Measurements from ENCODE around the gene G0S2.

G0S2 gene

DNA sequence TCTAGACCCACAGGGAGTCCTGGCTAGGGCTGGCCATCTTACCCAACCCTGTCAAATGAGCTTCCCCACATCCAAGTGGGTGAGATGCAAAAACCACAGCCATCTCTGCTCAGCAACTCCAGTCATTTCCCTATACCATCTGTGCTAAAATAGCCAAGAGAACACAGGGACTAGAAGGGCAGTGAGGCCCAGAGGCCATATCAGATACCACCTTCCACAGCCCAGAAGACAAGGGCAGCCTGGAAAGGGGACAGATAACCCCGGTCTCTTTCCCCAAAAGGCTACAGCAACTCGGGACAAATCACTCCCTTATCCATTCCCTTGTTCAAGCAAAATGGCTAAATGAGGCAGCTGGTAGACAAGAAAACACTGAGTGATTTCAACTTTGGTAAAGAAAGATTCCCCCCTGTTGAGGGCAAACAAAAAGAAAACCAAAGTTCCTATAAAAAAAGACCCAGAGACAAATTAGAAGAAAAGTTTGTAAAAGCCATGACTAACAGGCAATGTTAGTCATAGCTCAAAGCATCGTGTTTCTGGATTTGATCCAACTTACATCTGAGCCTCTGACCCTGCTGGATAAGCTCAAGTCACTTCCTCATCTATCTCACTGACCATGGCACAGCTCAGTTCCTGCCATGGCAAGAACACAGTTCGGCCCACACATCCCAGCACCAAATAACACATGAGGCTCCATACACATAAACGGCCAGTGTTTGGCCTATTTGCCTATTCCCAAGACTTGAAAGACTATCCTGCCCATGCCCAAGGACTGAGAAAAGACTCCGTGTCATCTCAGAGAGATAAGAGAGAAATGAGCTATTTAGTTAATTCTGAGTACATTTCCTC, 26.1 kb upstream of the G0S2 start:
- peak; percentile 29 for DNase-seq (ENCODE audit: low spot score)

DNA sequence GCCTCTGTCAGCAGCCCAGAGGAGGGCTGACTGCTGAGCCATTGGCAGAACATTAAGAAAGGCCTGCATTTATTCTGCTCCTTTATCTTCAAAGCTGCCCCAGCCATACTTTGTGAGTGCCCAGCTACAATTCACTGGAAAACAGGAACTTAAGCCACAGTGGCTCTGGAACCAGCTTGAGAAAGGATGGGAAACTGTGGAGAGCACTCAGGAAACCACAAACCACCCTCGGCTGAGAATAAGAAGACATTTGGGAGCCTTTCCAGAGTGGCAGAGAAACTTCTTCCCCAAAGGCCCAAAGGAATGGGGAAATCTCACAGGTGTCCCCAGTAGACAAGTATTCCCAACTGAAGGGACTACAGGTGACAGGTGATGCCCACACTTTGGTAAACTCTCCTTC, 24.8 kb upstream of the G0S2 start:
- DNase-seq (ENCODE audit: low spot score): no peak

DNA sequence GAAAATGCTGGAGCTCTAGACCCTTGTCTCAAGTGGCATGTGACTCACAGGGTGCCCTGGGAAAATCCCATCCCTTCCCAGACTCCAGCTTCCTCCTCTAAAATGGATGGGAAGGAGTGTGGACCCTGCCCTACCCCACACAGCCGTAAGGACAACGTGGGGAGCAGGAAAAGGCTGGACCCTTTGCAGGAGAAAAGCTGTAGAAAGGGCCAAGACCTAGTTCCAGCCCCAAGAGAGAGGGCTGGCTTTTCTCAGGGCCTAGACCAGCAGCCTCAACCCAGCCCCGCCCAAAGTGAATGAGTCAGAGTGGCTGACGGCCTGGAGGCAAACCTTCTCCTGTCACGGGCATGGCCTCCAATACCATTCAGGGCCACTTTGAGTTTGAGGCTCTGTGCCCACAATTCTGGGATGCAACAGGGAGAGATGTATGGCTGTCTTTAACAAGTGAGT, 24.0 kb upstream of the G0S2 start:
- no peak for DNase-seq (ENCODE audit: low spot score)

DNA sequence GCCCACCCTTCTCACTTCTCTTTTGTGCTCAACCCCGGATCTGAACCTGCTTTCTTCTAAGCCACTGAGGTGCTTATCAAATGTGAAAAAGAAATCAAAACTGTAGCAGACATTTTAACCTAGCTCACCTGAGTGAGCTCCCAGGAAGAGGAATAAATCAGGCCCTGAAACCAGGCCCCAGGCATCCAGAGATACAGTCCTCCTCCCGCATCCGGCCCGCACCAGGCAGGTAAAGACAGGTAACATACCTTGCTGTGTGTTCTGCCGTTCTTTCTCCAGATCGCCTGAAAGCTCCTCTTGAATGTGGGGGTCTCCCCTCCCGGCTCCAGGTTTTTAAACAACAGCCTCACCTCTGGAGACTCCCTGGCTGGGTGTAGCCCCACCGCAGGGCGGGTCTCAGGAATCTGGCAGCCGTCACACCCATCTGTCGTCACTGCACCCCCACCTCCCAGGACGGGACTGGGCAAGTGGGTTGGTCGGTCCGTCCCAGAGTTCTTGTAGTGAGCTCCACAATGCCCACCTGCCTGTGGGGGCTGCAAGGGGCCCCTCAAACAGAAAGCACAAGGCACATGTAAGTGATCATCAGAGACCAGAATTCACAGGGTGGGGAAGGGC, 23.0 kb upstream of the G0S2 start, which contains the start of gene LAMB3:
Gene LAMB3, minus strand, starts transcription at position 305 of the 615 bp plus-strand sequence. CDS start 1,481 bp downstream, outside the sequence.
- DNase-seq (ENCODE audit: low spot score): no peak

DNA sequence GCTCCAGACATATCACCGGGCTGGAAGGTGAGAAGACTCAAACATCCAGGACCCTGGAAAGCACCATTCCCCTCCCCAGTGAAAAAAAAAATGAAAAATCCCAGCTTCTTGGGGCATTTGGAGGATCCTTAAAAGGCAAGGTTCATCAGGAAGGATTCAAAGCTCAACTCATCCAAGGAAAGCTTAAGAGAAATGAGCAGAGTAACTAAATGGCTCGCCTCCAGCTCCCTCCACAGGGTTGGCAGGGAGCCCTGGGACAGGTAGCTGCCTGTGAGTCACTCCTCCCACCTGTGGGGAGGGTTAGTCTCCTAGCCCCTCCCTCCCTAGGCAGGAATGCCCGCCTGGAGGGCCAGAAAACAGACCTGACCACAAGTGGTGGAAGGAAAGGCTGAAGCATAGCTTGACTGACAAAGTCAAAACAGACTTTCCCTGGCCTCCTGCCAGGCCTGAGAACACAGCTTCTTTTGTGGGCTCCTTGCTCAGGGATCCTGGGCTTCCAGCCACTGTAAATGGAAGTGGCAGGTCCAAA, 22.3 kb upstream of the G0S2 start:
- peak; percentile 95 for DNase-seq (ENCODE audit: low spot score)

GRCh38 chr1:209653915-209654351, 21.3 kb upstream of the G0S2 start:
- DNase-seq (ENCODE audit: low spot score): no peak

GRCh38 chr1:209655411-209656231, 19.6 kb upstream of the G0S2 start:
- DNase-seq (ENCODE audit: low spot score): no peak

DNA sequence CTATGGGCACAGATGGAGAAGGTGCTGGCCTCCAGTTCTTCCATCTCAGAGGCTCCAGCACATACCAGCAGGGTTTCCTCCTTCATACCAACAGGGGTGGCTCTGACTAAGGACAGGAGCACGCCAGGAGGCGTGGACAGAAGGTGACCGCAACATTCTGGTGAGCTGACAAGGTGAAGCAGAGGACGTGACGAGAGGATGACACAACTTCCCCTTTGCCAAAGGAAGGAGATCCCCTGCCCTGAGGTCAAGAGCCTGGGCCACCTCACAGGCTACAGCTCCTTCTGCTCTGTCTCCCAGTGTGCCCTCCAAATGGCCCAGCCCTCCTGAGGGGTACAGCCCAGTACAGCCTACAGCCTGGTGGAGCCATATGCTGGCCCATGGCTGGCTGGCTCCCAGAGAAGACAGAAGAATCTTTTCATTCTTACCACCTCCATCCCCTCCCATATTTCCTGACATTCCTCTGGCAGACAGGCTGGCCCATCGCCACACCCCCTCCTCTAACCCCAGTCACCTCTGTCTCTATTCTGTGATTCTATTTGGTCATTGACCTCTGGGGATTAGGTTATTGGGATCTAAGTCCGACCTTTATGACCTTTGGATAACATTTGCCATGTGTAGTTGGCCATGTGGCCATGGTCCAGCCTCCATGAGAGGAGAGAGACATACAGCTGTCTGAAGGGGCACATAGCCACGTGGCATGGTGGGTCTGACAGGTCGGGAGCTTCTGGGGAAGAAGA, 17.9 kb upstream of the G0S2 start:
- DNase-seq (ENCODE audit: low spot score): no peak

DNA sequence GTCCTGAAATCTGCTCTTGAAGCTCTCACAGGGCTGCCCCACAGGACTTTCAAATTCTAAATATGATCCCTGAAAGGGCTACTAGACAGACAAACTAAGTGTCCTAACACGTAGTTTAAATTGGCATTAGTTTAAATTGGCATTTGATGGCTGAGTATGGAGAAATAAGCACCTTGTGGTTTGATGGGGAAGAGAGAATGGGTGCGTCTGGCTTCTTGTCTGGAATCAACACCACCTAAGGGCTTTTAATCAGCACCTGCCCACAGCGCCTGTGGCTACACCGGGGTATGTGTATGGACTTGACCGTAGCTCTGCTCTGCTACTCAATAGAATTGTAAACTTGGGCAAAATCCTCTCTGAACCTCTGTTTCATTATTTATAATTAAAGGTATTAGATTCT, 17.3 kb upstream of the G0S2 start:
- DNase-seq (ENCODE audit: low spot score): no peak

DNA sequence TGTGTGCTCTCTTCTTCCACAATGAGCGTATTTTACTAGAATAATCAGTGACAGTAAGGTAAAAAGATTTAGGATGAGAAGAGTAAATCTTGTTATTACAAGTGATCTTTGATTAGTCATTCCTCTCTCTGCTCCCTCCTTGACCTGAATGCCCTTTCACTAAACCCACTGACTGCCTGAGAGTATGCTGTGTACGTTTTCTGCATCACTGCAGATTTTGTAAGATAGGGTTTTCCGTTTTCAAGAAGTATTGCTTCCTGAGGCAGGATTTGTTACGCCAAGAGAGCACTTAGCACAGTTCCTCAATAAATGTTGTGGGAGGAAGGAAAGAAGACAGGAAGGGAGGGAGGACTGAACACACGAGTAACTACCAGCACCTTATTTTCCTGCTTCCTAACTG, 15.3 kb upstream of the G0S2 start:
- no peak for DNase-seq (ENCODE audit: low spot score)

GRCh38 chr1:209661071-209661470, 14.1 kb upstream of the G0S2 start:
- no peak for DNase-seq (ENCODE audit: low spot score)

DNA sequence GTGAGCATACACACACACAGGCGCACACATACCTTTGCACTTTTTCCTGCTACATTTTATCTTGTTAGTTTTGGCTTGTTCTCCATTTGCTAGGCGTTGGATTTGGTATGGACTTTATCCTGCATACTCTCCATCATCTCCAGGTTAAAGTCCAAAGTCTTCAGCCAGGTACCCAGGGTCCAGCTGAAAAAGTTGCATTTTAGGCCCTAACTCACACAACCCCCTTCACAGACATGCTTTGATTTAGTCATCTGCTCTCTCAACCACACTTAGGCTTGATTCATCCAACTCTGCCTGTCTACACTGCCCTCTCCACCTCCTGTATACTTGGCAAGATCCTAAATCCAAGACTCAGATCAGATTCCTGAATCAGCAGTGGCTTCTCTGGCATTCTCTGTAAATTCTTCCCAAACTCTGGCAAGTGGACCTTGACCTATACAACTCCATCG, 12.3 kb upstream of the G0S2 start:
- DNase-seq (ENCODE audit: low spot score): no peak

DNA sequence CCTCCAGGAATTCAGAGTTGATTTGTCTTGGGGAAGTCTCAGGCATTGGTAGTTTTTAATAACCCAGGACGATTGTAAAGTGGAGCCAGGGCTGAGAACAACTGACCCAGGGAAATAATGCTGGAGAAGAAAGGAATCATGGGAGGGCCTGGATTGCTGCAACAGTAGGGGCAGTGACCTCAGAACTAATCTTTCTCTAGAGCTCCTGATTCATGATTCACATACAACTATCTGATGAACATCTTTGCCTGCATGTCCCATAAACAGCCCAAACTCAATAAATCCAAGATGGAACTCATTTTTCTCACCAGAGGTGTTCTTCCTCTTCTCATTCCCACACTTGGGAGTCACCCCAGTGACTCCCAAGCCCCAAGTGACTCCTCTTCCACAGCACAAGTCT, 8.1 kb upstream of the G0S2 start:
- DNase-seq (ENCODE audit: low spot score): no peak

GRCh38 chr1:209667708-209668107, 7.5 kb upstream of the G0S2 start:
- DNase-seq (ENCODE audit: low spot score): no peak

DNA sequence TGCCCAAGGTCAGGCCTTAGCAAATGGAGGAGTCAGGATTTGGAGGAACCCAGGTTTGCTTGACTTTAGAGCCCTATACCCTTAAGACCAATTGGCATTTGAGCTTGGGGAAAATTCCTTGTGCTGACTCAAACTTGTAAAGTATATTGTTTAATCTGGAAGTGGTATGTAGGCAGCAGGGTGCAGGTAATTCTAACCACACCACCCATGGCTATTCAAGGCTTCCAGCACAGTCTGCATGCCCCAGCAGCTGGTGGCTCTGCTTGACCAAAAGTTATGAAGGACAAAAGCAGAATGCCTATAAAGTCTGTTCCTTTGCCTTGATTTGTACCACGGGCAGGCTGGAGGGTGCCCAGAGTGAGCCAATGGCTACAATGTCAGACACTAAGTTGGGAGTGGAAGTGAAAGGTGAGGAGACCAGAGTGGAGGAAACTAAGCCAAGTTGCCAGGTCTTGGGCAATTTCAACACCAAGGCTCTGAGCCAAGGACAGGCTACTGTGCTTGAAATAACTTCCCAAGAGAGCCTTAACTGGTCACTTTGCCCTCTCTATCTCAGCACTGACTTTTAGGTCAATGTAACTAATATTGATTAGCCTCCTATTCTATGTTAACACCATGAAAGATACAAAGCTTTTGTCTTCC, 4.7 kb upstream of the G0S2 start:
- DNase-seq (ENCODE audit: low spot score): no peak

DNA sequence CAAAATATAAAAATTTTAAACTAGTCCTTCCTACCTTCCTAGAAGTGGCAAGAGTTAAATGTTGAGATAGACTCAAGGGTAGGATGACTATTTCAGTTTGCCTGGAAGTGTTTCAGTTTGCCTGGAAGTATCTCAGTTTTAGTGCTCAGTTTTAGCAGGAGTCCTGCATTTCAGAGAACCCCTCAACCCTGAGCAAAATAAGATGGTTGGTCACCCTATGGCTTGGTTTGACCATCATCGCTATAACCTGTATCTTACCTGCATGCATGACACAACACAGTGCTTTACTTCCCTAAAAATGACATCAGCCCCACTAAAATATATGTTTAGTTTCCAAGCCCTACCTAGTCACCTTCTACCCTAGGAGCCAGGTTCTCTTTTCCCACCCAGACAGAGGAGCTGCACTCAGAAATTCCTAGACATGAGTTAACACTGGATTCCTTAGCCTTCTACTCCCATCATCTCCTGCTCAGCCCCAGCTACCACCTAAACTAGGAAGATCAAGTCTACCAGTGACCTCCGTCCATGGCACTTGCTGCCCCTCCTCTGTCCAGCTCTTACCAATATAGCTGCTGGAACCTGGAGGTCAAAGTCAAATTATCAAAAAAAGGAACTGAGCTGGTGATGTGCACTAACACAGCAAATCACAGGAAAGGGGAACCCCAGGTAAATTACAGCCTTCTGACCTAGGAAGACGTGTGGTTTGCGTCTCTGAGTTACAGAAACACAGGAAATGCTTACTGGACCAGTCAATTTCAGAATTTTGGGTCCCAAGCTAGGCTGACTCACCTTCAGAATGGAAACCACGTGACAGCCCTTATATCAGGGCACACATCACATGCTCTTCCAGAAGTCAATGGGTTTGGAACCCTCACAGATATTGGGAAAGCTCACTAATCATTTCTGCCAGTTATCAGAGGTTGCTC, 2.2 kb upstream of the G0S2 start:
- DNase-seq (ENCODE audit: low spot score): no peak

DNA sequence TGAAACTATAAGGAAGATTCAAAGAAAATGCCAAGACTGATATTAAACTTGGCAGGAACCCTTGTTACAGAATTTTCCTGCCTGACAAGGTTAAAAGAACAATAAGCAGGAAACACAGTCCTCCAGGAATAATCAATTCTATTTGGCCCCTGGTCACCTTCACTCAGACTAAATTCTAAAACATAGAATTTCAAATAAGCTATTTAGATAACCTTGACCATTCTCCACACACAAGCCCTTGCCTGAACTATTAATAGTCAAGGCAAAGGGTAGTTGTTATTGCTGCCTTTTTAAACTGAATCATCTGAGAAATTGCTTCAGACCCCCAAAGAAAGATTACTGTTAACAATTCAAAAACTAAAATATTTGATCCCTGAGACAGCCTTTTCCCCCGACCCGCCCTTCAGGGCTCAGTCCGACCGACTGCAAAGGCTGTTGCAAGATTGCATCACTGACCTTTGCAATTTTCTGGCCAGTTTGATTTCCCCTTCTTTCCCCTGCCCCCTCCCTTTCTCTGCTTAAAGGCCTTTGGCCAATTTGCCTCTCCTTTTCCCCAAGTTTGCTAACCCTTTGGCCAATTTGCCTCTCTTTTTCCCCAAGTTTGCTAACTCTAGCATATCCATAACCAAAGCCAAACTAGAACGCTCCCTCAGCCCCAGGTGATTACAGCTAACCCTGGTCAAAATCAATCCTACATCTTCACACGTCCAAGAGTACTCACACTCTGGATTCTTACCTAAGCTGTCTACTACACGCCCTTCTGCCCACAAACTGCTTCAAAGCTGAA, 1.4 kb upstream of the G0S2 start:
- no peak for DNase-seq (ENCODE audit: low spot score)

GRCh38 chr1:209675565-209676154, 448 bp downstream of the G0S2 start:
- DNase-seq (ENCODE audit: low spot score): peak; percentile 19

All from globus pallidus (tissue), 1 donor.